ENCODE results near the gene STAT4.

The STAT4 gene

DNA sequence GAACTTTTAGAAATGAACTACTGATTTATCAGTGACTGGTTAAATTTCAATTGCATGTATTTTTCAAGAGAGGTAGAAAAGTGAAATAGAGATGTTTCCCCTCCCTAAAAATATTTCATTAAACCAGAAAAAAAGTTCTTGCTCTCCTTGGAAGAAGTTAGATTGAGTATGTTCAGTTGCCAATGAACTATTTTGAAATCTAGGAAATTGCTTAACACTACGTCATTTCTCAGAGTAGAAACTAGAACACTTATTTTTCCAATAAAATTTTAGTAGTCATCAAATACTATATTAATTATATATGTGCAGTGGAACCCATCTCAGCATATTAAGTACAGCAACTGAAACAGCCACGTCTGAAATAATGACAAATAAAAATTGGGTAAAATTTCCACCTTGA is 85.0 kb downstream of the STAT4 start:
- ATAC-seq: no peak
- TF ChIP-seq ZFP3 (CRISPR knock-in tag; IDR thresholded peaks at IDR 0.05) (no peak), ZNF565 (CRISPR knock-in tag; conservative IDR thresholded peaks at IDR 0.05; ENCODE audit: low read depth) (no peak), ISL1 (CRISPR knock-in tag; IDR thresholded peaks at IDR 0.05) (no peak), RARB (CRISPR knock-in tag; IDR thresholded peaks at IDR 0.05) (no peak), ZFP30 (CRISPR knock-in tag; IDR thresholded peaks at IDR 0.05) (no peak), TOX (CRISPR knock-in tag; IDR thresholded peaks at IDR 0.05; ENCODE audit: borderline replicate concordance) (no peak), PPARA (CRISPR knock-in tag; IDR thresholded peaks at IDR 0.05; ENCODE audit: borderline replicate concordance) (no peak), ESRRG (CRISPR knock-in tag; IDR thresholded peaks at IDR 0.05) (no peak), ZC3H10 (CRISPR knock-in tag; IDR thresholded peaks at IDR 0.05) (no peak), BACH2 (CRISPR knock-in tag; IDR thresholded peaks at IDR 0.05; ENCODE audit: borderline replicate concordance) (no peak), ARNTL (CRISPR knock-in tag; IDR thresholded peaks at IDR 0.05; ENCODE audit: borderline replicate concordance, low read depth) (no peak)
- TF ChIP-seq, protein P1, sequence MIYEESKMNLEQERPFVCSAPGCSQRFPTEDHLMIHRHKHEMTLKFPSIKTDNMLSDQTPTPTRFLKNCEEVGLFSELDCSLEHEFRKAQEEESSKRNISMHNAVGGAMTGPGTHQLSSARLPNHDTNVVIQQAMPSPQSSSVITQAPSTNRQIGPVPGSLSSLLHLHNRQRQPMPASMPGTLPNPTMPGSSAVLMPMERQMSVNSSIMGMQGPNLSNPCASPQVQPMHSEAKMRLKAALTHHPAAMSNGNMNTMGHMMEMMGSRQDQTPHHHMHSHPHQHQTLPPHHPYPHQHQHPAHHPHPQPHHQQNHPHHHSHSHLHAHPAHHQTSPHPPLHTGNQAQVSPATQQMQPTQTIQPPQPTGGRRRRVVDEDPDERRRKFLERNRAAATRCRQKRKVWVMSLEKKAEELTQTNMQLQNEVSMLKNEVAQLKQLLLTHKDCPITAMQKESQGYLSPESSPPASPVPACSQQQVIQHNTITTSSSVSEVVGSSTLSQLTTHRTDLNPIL (CRISPR knock-in tag; IDR thresholded peaks at IDR 0.05; ENCODE audit: low read depth): no peak
- TF ChIP-seq, protein P2, sequence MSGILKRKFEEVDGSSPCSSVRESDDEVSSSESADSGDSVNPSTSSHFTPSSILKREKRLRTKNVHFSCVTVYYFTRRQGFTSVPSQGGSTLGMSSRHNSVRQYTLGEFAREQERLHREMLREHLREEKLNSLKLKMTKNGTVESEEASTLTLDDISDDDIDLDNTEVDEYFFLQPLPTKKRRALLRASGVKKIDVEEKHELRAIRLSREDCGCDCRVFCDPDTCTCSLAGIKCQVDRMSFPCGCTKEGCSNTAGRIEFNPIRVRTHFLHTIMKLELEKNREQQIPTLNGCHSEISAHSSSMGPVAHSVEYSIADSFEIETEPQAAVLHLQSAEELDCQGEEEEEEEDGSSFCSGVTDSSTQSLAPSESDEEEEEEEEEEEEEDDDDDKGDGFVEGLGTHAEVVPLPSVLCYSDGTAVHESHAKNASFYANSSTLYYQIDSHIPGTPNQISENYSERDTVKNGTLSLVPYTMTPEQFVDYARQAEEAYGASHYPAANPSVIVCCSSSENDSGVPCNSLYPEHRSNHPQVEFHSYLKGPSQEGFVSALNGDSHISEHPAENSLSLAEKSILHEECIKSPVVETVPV (CRISPR knock-in tag; IDR thresholded peaks at IDR 0.05): no peak
- TF ChIP-seq, protein P3, sequence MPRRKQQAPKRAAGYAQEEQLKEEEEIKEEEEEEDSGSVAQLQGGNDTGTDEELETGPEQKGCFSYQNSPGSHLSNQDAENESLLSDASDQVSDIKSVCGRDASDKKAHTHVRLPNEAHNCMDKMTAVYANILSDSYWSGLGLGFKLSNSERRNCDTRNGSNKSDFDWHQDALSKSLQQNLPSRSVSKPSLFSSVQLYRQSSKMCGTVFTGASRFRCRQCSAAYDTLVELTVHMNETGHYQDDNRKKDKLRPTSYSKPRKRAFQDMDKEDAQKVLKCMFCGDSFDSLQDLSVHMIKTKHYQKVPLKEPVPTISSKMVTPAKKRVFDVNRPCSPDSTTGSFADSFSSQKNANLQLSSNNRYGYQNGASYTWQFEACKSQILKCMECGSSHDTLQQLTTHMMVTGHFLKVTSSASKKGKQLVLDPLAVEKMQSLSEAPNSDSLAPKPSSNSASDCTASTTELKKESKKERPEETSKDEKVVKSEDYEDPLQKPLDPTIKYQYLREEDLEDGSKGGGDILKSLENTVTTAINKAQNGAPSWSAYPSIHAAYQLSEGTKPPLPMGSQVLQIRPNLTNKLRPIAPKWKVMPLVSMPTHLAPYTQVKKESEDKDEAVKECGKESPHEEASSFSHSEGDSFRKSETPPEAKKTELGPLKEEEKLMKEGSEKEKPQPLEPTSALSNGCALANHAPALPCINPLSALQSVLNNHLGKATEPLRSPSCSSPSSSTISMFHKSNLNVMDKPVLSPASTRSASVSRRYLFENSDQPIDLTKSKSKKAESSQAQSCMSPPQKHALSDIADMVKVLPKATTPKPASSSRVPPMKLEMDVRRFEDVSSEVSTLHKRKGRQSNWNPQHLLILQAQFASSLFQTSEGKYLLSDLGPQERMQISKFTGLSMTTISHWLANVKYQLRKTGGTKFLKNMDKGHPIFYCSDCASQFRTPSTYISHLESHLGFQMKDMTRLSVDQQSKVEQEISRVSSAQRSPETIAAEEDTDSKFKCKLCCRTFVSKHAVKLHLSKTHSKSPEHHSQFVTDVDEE (CRISPR knock-in tag; IDR thresholded peaks at IDR 0.05): no peak

DNA sequence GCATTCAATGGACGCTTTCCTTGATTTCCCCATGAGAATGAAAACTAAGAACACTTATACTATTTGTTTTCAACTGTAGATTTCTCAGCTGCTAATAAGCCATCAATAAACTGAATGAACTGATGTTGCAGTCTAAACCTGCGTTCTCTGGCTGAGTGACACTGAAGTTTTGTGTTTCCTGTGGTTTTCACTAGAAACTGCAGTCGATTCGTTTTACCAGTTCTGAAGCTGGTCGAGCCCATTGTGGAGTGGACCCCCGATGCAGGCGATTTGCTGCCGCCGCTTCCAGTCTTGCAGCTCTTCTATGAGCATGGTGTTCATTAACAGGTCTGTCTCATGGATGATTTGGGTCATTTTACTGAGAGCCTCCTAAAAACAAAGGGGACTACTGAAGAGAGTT is 86.2 kb downstream of the STAT4 start:
- TF ChIP-seq ZNF8 (CRISPR knock-in tag; IDR thresholded peaks at IDR 0.05) (no peak), ZNF70 (CRISPR knock-in tag; IDR thresholded peaks at IDR 0.05) (no peak), PPARA (CRISPR knock-in tag; IDR thresholded peaks at IDR 0.05; ENCODE audit: borderline replicate concordance) (no peak), SNAI2 (CRISPR knock-in tag; IDR thresholded peaks at IDR 0.05) (no peak), BACH2 (CRISPR knock-in tag; IDR thresholded peaks at IDR 0.05; ENCODE audit: borderline replicate concordance) (no peak), GLIS3 (CRISPR knock-in tag; IDR thresholded peaks at IDR 0.05) (no peak), OSR1 (CRISPR knock-in tag; IDR thresholded peaks at IDR 0.05) (no peak)
- TF ChIP-seq, protein P2 (CRISPR knock-in tag; IDR thresholded peaks at IDR 0.05): no peak
- TF ChIP-seq, protein P3 (CRISPR knock-in tag; IDR thresholded peaks at IDR 0.05): no peak
- ATAC-seq: no peak

DNA sequence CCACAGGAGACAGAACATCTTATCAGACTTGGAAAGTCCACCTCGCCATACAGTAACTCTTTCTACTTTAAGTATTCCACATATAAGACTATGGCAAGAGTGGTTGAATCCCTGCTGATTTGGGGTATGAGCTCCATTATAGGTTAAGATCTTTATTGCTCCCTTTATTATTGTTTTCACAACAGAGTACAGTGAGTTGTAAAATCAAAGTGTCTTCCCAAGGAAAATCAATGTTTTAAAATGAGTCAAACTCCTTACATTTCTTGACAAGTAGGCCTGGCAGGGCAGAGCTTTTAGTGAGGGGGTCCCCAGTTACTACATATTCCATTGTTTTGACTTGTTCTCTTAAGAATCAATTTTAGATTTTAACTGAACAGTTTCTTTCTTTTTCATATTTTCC is 87.2 kb downstream of the STAT4 start:
- ATAC-seq: no peak
- TF ChIP-seq GLIS3 (CRISPR knock-in tag; IDR thresholded peaks at IDR 0.05) (no peak), ARNTL (CRISPR knock-in tag; IDR thresholded peaks at IDR 0.05; ENCODE audit: borderline replicate concordance, low read depth) (no peak), PPARA (CRISPR knock-in tag; IDR thresholded peaks at IDR 0.05; ENCODE audit: borderline replicate concordance) (no peak)
- TF ChIP-seq, protein P4, sequence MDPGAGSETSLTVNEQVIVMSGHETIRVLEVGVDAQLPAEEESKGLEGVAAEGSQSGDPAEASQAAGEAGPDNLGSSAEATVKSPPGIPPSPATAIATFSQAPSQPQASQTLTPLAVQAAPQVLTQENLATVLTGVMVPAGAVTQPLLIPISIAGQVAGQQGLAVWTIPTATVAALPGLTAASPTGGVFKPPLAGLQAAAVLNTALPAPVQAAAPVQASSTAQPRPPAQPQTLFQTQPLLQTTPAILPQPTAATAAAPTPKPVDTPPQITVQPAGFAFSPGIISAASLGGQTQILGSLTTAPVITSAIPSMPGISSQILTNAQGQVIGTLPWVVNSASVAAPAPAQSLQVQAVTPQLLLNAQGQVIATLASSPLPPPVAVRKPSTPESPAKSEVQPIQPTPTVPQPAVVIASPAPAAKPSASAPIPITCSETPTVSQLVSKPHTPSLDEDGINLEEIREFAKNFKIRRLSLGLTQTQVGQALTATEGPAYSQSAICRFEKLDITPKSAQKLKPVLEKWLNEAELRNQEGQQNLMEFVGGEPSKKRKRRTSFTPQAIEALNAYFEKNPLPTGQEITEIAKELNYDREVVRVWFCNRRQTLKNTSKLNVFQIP (CRISPR knock-in tag; IDR thresholded peaks at IDR 0.05; ENCODE audit: borderline replicate concordance, low read depth): no peak
- TF ChIP-seq, protein P2 (CRISPR knock-in tag; IDR thresholded peaks at IDR 0.05): no peak
- TF ChIP-seq, protein P3 (CRISPR knock-in tag; IDR thresholded peaks at IDR 0.05): no peak

Data from SK-N-SH treated with all-trans-retinoic acid at 6 μM for 48 hours (cell line).